PFSK-1 (cell line): Measurements from ENCODE around the gene VWA5B1.

Experiments used
- FOXP2 ChIP-seq: optimal IDR thresholded peaks from 2 replicates; pipeline ENCODE3; 2011; ENCODE audit warnings: borderline replicate concordance, control low read depth, inconsistent platforms; ENCODE audit not compliant: insufficient read depth; ENCODE audit errors: extremely low read length, extremely low read depth
- POLR2AphosphoS5 ChIP-seq: IDR thresholded peaks from 2 replicates; pipeline ENCODE4 v1.6.1; 2012; ENCODE audit warnings: low read depth, mild to moderate bottlenecking, control low read depth, low read length, moderate library complexity
- REST ChIP-seq, 2 experiments: IDR thresholded peaks; 2 replicates each; pipeline versions ENCODE4 v1.6.1 to v1.8.0; 2011 to 2012; ENCODE audit warnings: low read depth in 2 of 2, low read length in 2 of 2, control low read depth in 1 of 2, inconsistent platforms in 1 of 2, mild to moderate bottlenecking in 1 of 2, moderate library complexity in 1 of 2; ENCODE audit not compliant: insufficient read depth in 1 of 2
- SIN3A ChIP-seq: IDR thresholded peaks from 2 replicates; pipeline ENCODE4 v1.6.1; 2012; ENCODE audit warnings: mild to moderate bottlenecking, low read length, moderate library complexity, borderline replicate concordance; ENCODE audit not compliant: insufficient read depth
- TAF1 ChIP-seq: IDR thresholded peaks from 2 replicates; pipeline ENCODE4 v1.6.1; 2012; ENCODE audit warnings: low read length, control low read depth, borderline replicate concordance; ENCODE audit not compliant: insufficient read depth

Gene VWA5B1

GRCh38 chr1:20302108-20302471 lies 11.4 kb downstream of the VWA5B1 start:
- TF ChIP-seq REST (IDR thresholded peaks at IDR 0.05; ENCODE audit: insufficient read depth in 1 of 2, low read depth in 2 of 2, low read length in 2 of 2) = no peak
- no peak for TF ChIP-seq FOXP2
- TF ChIP-seq POLR2AphosphoS5 = no peak
- no peak for TF ChIP-seq TAF1
- no peak for TF ChIP-seq SIN3A

DNA sequence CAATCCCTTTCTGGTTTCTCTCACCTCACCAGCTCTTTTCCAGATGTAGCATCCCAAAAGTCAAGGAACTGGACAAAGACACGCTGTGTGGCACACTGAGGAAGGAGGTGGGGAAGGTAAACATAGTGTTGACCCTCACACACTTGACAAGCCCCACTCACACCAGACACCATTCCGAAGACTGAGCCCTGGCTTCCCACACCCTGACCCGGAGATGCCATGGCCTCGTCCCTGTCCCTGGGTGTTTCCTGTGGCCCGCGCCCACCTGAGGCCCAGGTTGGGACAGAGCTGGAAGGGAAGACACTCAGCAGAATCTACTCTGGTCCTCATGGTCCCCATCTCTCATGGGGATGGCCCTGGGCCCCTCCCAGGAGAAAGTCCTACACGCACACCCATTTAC lies 16.4 kb downstream of the VWA5B1 start:
- no peak for TF ChIP-seq SIN3A
- TF ChIP-seq FOXP2 = no peak
- TF ChIP-seq POLR2AphosphoS5 = no peak
- TF ChIP-seq REST (IDR thresholded peaks at IDR 0.05; ENCODE audit: insufficient read depth in 1 of 2, low read depth in 2 of 2, low read length in 2 of 2) = no peak
- TF ChIP-seq TAF1 = no peak

DNA sequence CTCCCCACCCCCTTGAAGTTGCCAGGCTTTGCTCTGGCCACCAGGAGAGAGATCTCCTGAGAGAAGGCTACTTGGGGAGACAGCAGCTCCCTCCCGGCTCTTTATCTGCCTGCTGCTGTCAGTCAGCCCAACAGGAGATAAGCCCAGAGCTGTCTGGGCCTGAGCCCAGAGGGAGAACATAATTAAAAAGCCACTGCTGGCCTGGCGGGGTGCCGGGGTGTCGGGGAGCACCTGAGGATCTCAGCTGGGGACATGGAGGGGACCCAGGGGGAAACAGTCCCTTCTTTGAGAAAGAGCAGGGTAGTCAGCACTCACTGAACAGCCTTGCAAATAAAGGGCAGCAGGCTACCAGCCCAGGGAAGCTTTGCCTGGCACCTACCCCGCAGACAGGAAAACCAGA lies 17.9 kb downstream of the VWA5B1 start:
- TF ChIP-seq TAF1 (no peak), REST (IDR thresholded peaks at IDR 0.05; ENCODE audit: insufficient read depth in 1 of 2, low read depth in 2 of 2, low read length in 2 of 2) (no peak), FOXP2 (no peak), POLR2AphosphoS5 (no peak), SIN3A (no peak)

DNA sequence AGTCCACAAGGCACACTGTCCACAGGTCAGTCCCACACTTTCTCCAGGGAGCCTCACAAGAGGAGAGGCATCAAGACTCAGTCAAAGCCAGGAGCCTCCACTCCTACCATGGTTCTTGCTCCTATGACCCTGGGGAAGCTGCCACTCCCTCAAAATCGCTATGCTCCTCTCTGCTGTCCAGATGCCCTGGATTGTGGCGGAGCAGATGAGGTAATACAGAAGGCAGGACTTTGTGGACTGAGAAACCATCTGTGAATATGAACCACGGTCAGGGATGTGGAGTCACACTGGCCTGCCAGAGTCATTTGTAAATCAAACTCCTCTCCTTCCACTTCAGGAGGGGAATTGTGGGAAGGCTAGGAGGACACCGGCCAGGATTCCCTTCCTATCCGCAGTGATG lies 20.6 kb downstream of the VWA5B1 start:
- TF ChIP-seq FOXP2 (no peak), POLR2AphosphoS5 (no peak), REST (IDR thresholded peaks at IDR 0.05; ENCODE audit: insufficient read depth in 1 of 2, low read depth in 2 of 2, low read length in 2 of 2) (no peak), SIN3A (no peak), TAF1 (no peak)

DNA sequence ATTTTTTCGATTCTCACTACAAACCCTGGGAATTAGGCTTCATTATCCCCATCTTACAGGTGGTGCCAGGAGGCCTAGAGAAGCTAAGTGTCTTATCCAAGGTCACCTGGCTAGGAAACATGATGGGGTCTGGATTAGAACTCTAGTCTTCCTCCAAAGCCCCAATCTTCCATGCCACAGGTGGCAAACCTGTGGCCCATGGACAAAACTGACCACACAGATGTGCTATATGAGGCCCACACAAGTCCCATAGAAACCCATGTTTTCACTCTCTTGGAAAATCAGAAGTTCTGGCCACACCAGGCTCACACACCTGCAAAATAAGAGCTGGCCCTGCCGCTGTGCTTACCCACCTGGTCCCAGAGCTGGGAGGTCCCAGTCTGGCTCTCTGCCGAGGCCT lies 21.6 kb downstream of the VWA5B1 start:
- TF ChIP-seq REST (IDR thresholded peaks at IDR 0.05; ENCODE audit: insufficient read depth in 1 of 2, low read depth in 2 of 2, low read length in 2 of 2) = no peak
- no peak for TF ChIP-seq SIN3A
- TF ChIP-seq FOXP2 = no peak
- no peak for TF ChIP-seq POLR2AphosphoS5
- no peak for TF ChIP-seq TAF1
